Hematopoietic multipotent progenitor cell (in vitro differentiated cells): ENCODE results near the gene MAML1. TPM values are rescaled to one million over a fixed set of nuclear protein-coding genes. Genes with fewer than 3 reads are reported as not detected.

ENCODE experiments used
- DNase-seq, 3 donors: peaks; one replicate each; pipeline ENCODE4 v3.0.0-alpha.2; 2011 to 2015; ENCODE audit warnings: low read depth in 2 of 3, low spot score in 2 of 3
- total RNA-seq: library from RNA; depleted of rRNA; stranded (reverse); fragments of >200 nt; gene quantifications from one replicate; pipeline ENCODE4 v1.2.3, GENCODE V29; 2012

Gene MAML1
- total RNA-seq, 1 donor: 28.0 TPM

- no peak for DNase-seq
Observed at GRCh38 chr5:179802207-179802883, 69.7 kb downstream of the MAML1 start.

DNA sequence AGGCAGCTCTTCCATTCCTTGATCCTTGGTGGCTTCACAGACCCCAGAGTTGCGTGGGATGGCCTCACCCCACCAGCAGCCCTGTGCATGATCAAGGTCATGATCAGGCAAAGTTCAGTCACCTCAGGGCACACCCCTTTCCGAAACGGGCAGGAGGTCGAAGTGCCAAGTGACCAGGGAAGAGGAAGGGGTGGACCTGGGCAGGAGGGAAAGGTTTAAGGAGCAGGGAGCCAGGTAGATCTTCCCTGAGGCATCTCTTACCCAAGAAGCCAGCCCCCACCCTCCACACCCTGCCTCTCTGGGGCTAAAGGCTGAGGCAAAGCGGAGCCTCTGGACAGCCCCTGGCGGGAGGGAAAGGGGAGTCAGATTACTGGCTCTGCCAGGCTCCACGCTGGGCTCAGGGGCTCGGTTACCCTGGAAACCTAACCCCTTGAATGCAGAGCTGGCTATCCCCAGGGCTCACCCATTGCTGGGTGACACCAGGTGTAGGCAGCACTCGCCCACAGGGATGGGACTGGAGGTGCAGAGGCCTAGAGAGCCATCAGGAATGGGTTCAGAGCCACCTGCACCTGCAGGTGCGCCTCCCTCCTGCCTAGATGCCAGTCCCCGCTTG is 70.4 kb downstream of the MAML1 start:
- DNase-seq: no peak

- peak in 2 of 3 donors; percentile 72 for DNase-seq
Observed at GRCh38 chr5:179803651-179804554, 71.3 kb downstream of the MAML1 start.

DNA sequence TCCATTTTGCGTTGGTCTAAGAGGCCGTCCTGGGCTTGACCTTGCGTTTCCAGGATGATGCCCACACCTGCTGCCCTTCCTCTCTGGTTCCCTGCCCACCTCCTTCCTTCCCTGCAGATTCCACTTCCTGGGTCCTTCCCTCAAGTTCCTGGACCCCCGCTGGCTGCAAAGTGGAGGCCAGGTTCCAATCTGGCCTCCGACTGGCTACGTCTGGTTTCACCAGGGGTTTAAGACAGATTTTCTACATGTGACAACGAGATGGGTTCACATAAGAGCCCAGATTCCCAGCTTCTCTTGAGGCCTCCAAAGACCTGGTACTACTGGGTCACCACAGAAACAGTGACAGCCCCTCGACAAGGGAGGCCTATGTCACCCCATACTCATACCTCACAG is 71.9 kb downstream of the MAML1 start:
- no peak for DNase-seq

- no peak for DNase-seq
Observed at GRCh38 chr5:179805070-179805528, 72.5 kb downstream of the MAML1 start.

DNA sequence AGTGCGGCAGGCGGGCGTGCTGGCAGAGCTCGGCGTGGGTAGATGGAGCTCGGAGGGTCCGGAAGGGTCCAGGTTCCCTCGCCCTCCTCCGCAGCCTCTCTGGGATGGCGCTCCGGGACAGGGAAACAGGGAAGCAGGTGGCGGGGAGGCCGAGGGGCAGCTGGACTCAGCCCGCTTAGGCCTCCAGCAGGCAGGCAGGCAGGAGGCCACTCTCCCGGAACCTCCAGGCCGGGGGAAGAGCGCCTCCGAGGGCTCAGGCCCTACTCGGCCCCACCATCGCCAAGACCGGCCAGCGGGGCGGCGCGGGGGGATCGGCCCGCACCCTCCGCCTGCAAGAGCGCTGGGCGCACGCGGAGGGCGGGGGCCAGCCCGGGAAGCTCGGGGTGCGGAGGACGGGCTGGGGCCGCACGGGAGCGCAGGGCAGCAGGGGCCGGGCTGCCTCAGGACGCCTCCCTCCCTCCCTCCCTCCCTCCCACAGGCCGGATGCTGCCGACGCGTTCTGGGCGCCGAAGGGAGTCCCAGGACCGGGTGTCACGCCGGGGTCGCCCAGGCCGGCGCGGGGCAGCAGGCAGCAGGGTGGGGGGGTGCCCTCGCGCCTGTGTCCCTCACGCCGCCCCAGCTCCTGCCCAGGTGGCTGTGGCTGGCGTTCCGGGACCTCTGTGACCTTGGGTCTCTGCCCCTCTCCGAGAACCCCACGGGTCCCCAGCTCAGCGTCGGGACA is 73.1 kb downstream of the MAML1 start:
- DNase-seq: peak in 1 of 3 donors; percentile 66

DNA sequence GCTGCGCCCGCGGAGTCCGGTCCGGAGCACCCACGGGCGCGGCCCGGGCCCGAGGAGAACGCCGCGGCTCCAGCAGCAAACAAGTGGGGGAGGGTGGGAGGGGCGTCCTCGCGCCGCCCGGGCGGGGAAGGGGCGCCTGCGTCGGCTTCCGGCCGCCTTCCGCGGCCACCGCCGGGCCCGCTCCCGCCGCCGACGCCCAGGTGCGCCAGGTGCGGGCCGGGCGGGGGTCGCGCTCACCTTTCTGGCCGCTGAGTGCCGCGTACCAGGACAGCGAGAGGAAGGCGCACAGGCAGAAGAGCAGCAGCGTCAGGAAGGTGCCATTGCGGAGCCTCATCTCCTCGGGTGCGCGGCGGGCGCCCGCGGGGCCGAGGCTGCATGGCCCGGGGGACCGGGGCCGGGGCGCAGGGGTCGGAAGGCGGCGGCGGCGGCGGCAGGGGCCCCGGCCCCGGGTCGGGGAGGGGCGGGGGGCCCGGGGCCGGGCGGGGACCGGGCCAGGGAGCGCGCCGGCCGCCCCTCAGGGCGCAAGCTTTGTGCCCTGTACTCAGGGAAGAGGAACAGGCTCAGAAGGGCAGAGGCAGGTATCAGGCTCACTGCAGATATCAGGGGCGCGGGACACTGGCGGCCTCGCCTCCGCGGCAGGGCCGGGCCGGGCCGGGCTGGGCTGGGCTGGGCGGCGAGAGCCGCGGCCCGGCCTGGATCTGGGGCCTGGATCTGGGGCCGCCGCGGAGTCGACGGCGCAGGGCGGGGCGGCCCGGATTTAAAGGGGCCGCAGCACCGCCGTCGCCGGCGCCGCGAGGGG is 73.8 kb downstream of the MAML1 start, which contains the start of gene MGAT4B:
Gene MGAT4B (minus strand): TSS at position 617 of the 799 bp plus-strand sequence. CDS start 283 bp downstream, at position 334.
- peak in 2 of 3 donors; percentile 71 to 73 for DNase-seq

DNA sequence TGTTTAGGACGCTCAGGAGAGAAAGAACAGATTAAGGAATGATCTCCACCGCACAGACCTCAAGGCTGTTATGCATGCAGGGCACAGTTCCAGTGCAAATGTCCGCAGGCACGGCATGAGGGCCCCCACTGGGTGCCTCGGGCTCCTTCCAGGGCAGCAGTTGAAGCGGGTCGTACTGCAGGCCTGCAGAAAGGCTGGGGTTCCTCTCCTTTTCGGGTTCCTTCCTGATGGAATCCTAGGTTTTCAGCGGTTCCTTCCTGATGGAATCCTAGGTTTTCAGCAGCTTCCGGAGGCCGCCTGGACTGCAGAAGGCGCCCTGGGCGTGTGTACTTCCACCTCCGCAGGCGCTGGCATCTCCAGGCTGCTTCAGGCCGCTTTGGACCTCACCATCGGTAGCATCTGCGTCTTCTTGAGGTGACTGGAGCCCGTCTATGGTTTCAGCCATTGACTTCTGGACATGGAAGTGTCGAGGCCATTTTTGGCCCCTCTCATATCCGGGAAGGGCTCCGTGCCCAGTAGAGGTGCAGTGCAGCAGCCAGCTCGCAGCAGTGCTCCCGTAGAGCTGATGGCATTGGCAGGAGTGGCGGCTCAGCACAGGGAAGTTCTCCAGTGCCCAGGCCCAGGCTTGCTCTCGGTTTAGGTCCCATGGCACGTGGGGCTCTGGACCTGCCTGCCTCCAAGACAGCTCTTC is 79.7 kb downstream of the MAML1 start:
- DNase-seq: no peak

GRCh38 chr5:179812997-179813607 is 80.5 kb downstream of the MAML1 start:
- DNase-seq: no peak

DNA sequence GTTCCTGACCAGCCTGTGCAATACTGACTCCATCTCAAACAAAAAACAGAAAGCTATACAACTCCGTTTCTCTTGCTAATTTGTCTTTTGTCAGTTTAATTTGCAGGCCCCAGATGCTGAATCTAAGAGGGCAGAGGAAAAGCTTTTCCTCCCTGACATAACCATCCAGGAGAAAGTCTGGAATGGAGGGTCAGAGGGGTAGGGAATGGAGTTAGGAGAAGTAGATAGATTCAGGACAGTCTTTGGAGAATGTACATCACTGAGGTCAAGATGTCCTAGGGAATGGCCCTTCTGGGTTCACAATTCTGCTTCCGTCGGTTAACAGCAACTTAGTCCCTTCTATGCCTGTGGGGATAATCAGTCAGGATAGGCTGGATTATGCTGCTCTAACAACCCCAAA is 81.5 kb downstream of the MAML1 start:
- DNase-seq: no peak

DNA sequence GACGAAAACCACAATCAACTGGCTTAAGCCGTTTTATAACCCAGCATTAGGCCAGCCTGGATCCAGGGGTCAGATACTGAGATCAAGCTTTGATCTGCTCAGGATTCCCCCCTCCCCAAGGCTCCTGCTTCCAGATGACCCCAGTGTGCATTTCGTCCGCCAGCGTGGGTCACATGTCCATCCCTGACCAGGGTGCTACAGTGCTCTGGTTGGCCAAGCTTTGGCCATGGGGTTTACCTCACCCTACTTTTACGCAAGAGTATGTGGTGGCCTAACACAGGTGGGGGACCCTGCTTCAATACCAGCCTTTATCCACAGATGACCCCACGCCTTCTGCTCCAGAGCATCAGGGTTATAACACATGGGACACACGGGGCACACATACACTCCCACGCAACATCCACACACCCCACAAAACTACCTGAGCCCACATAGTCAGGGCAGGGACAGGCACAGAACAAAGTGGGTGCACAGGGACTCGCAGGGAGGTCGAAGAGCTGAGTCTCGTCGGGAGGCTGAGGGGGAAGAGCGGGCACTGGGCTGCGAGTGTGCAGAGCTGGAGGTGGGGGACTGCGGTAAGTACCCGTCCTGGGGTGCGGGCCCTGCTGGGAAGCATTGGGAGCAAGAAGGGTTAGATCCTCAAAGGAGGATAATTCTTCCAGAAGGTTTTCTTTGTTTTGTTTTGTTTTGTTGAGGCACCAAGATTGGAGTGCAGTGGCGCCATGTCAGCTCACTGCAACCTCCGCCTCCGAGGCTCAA is 83.0 kb downstream of the MAML1 start:
- DNase-seq: no peak

DNA sequence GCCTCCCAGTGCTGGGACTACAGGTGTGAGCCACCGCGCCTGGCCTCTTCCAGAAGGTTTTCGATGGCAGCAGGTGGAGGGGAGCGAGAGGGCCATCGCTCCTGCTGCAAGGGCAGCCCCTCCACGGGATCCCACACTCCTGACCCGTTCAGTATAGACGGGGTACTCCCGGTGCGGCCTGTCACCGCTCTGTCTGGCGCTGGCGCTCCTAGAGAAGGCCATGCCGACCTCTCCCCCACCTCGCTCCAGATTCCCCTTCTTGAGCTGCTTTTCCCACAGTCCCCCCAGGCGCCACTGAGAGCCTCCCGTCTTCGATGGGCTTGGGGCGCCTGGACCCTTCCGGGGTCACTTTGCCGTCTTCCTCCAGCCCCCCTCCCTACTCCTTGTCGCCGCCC is 83.8 kb downstream of the MAML1 start:
- DNase-seq: no peak

- DNase-seq: no peak
Observed at GRCh38 chr5:179816796-179817469, 84.3 kb downstream of the MAML1 start.

GRCh38 chr5:179817470-179817840 is 84.8 kb downstream of the MAML1 start:
- no peak for DNase-seq

- no peak for DNase-seq
Observed at GRCh38 chr5:179817890-179818745, 85.5 kb downstream of the MAML1 start.

DNA sequence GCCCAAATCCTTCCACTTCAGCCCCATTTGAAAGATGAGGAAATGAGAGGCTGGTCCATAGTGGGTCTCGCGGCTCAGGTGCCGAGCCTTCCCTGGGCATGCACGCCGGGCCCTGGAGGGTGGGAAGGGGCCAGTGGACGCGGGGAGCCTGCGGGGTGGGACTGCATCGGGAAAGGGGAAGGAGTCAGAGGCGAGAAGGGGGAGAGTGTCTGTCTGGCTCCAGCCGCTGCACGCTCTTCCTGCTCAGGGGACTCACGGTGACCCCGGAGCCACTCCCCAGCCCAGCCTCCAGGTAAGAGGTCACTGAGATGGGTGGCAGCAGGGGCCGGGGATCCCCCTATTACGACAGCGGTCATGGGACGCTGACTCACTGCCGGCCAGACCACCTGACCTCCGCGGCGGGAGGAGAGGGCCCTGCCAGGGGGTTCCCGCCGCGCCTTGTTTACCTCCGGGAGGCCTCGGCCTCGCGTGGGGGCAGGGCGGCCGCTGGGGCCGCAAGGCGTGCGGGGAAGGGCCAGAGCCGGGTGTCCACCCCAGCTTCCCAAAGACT is 86.2 kb downstream of the MAML1 start:
- peak; percentile 80 to 97 (median 95) for DNase-seq
